DMS53 treated with DMSO at 0.1 percent for 48 hours (cell line): ENCODE results near the gene PAX2.

Source experiments
- DNase-seq: peaks from one replicate; lab custom pipeline; 2025; ENCODE audit not compliant: unreplicated experiment; lab: John Stamatoyannopoulos, UW

Gene PAX2

GRCh38 chr10:100873827-100874326 is 128.5 kb downstream of the PAX2 start:
- no peak for DNase-seq

- no peak for DNase-seq
Observed at GRCh38 chr10:100874702-100875483, 129.5 kb downstream of the PAX2 start.

- DNase-seq, result no peak
Observed at GRCh38 chr10:100875484-100876166, 130.2 kb downstream of the PAX2 start.

GRCh38 chr10:100876585-100877460 is 131.4 kb downstream of the PAX2 start:
- no peak for DNase-seq

DNA sequence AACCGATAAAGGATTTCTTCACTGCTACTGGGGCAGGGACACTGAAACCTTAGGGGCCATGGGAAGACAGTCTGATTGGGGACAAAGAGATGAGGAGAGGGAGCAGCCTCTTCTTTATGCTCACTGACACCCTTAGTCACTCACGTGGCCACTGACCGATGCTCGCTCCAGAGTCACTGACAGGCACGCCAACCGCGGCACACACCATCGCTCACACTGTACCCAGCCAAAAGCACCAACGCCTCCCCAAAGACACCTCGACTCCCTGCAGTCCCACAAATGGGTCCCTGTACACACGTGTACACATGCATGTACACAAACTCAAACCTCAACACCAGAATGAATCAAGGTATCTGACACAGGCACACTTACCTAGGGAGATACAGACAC is 132.1 kb downstream of the PAX2 start:
- DNase-seq, result no peak

- peak; percentile 51 for DNase-seq
Observed at GRCh38 chr10:100878291-100878910, 133.0 kb downstream of the PAX2 start.
